GM06990 (cell line): ENCODE measurements around the gene ADCY9.

Experiments used
- DNase-seq: peaks from one replicate; pipeline ENCODE4 v3.0.0-alpha.2; 2011; ENCODE audit not compliant: insufficient read length; ENCODE audit errors: extremely low read depth
- H3K27me3 ChIP-seq: replicated peaks from 2 replicates; pipeline ENCODE4 v1.6.0; 2011; ENCODE audit warnings: low read length; ENCODE audit not compliant: control insufficient read depth, insufficient read depth
- H3K36me3 ChIP-seq: 2 replicates; pipeline ENCODE4 v1.5.1; 2011; ENCODE audit warnings: low read length; ENCODE audit not compliant: control insufficient read depth, insufficient read depth
- H3K4me3 ChIP-seq: replicated peaks from 2 replicates; pipeline ENCODE4 v1.5.1; 2011; ENCODE audit warnings: low read depth, mild to moderate bottlenecking, control low read depth, low read length
- TF ChIP-seq, protein P1 (sequence below): IDR thresholded peaks from 2 replicates; pipeline ENCODE4 v1.5.1; 2011; ENCODE audit warnings: low read length, control low read depth, mild to moderate bottlenecking, inconsistent platforms; ENCODE audit not compliant: insufficient read depth, poor library complexity, severe bottlenecking

The ADCY9 gene

DNA sequence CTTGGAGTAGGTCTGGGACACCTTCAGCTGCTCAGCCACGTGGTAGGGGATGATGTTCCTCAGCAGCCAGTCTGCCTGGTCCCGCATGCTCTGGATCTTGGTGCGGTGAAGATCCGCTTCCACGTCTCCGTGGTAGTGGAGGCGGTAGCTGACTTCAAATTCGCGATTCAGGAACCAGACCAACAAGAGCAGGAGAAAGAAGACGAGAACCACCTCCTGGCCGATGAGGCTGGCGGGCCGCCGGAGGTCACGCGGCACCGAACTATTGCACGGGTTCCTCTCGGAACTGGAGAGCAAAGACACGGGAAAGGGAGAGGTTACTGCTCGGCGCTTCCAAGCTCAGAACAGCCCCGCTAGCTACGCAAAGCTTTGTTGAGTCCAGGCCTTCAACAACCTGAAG, 149.6 kb downstream of the ADCY9 start:
- H3K4me3 ChIP-seq = no peak overlapping the region

DNA sequence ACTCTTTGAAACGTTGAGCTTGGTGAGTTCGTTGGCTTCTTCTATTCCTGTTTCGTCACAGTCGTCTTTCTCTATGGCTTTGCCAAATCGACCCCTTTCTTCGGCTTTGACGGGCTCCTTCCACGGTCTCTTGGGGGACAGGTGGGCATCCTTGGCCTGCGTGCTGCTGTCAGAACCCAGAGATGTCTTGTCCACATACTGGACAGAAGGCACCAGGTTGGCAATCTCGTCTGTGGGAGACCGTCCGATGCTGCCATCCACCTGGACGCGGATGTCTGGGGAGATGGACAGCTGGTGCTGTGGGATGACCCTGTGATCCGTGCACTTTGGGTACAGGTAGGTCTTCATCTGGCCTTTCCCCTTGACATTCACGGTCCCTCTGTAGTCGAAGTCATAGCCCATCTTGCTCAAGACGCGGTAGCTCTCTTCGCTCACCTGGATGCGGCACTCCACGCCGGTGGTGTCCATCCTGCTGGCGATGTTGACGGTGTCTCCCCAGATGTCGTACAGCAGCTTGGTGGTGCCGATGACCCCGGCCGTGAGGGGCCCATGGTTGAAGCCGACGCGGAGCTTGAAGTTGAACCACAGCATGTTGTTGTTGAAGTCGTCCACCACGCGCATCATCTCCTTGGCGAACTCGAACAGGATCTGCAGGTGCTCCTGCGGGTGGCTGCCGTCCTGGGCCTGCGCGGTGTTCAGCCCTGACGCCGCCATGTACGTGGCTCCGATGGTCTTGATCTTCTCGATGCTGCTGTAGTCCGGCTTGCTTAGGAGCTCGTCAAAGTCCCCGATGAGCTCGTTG, 150.3 kb downstream of the ADCY9 start:
- H3K27me3 ChIP-seq = no peaks in the 10 kb centered on the region
- DNase-seq = no peak
- no peak overlapping the region for H3K4me3 ChIP-seq
- TF ChIP-seq, protein P1, sequence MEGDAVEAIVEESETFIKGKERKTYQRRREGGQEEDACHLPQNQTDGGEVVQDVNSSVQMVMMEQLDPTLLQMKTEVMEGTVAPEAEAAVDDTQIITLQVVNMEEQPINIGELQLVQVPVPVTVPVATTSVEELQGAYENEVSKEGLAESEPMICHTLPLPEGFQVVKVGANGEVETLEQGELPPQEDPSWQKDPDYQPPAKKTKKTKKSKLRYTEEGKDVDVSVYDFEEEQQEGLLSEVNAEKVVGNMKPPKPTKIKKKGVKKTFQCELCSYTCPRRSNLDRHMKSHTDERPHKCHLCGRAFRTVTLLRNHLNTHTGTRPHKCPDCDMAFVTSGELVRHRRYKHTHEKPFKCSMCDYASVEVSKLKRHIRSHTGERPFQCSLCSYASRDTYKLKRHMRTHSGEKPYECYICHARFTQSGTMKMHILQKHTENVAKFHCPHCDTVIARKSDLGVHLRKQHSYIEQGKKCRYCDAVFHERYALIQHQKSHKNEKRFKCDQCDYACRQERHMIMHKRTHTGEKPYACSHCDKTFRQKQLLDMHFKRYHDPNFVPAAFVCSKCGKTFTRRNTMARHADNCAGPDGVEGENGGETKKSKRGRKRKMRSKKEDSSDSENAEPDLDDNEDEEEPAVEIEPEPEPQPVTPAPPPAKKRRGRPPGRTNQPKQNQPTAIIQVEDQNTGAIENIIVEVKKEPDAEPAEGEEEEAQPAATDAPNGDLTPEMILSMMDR = no peak
- no peaks in the 10 kb centered on the region for H3K36me3 ChIP-seq

More for the DNA sequence above, 149.6 kb downstream of the ADCY9 start:
- no peaks in the 10 kb centered on the region for H3K36me3 ChIP-seq
- no peaks in the 10 kb centered on the region for H3K27me3 ChIP-seq
- TF ChIP-seq, protein P1 = no peak
- DNase-seq = no peak

DNA sequence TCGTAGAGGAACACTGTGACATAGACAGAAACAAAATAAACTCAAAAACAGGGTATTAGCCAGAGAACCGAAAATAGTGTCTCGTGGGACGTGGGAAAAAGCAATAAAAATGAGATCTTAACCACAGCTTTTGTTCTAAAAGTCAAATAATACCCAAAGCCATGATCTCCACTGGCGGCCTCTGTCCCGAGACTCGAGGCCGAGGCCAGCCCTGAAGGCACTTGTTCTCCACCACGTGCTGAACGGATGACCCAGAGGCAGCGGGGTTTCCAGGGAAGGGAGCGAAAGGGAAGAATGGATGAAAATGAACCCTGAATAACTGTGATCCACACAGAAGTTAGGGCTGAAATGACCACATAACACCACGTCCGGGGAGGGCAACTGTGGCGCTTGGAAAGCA, 150.9 kb downstream of the ADCY9 start:
- TF ChIP-seq, protein P1 = no peak

DNA sequence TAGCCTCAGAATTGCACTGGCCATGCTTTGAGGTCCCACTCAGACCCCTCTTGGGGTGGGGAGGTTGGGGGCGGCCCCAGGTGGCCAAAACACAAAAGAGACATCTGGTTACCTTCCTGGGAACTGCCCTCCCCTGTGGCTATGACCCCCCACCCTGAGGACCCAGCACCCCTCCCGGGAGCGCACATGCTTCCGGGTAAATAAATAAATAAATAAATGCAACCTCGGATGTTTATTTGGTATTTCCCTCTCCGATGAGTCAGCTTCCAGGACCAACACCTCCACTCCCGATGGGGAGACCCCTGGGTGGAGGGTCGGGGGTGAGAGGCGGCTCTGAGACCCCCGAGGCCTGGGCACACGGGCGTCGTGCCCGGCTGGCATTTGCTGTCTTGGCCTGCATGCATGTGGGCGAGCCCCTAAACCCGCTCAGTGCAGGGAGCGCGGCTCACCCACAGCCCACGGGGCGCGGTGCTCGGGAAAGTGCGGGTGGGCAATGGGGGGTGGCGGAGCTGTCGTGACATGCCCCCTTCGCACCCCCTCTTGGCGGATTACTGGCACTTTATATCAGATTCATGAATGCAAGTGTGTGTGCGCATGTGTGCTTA, 151.5 kb downstream of the ADCY9 start:
- Histone ChIP-seq H3K36me3 (no peaks in the 10 kb centered on the region), H3K4me3 (no peak overlapping the region), H3K27me3 (no peaks in the 10 kb centered on the region)
- DNase-seq = no peak
- TF ChIP-seq, protein P1 = no peak

More for the DNA sequence above, 150.9 kb downstream of the ADCY9 start:
- Histone ChIP-seq H3K36me3 (no peaks in the 10 kb centered on the region), H3K27me3 (no peaks in the 10 kb centered on the region), H3K4me3 (no peak overlapping the region)
- no peak for DNase-seq

DNA sequence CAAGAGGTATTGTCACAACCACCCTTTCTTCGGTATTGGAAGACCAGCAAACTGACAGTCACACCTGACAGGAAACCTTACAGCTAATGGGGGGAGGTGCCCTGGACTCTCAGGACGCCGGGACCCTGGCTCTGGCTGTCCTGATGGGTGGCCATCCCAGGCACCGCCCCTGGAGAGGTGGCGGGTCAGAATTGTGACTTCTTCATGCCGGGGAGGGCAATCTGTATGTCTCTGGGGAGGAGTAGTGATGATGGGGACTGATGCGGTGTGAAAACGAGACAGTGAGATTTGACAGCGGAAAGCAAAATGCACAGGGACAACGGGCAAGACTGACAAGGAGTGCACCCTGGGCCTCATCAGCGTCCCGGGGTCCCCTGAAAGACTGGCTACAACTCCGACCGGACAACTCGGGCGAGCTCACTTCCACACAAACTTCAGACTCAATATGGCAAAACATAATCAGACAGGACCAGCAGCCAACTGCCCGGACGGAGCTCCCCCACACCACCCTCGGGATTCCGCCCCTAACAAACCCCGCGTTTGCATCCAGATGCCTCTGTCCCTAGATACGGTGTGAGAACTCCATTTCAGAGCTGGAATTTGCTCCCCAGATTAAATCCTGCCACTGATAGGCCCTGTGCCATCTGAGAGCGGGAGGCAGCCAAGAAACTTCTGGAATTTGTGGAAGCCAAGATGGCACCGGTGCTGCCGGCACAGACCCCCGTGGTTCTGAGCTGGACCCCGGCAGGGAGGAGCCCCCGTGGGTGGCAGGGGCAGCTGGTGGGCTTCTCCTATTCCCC, 152.2 kb downstream of the ADCY9 start:
- no peak for DNase-seq
- H3K4me3 ChIP-seq = no peak overlapping the region
- H3K36me3 ChIP-seq = no peaks in the 10 kb centered on the region
- TF ChIP-seq, protein P1 = no peak
- no peaks in the 10 kb centered on the region for H3K27me3 ChIP-seq
